Panc1 (cell line): ENCODE data around the gene RBFOX1. TPM values are rescaled to one million over a fixed set of nuclear protein-coding genes. Genes with fewer than 3 reads are reported as not detected.

ENCODE experiments used
- ATAC-seq: fragments of 200-7000 bp; cut with Tn5 transposase; 2 replicates; pipeline ENCODE4 v1.9.1; 2020; ENCODE audit warnings: mild to moderate bottlenecking, moderate library complexity
- BruUV-seq: library from RNA; stranded (reverse); fragments of 400-500 nt; replicated peaks from 2 replicates; lab custom pipeline; 2021; lab: Mats Ljungman, UMichigan
- CTCF ChIA-PET: fragments of 300-600 bp; sonication (Branson Sonifier 250); formaldehyde crosslinking; loops from one replicate; lab custom pipeline; 2022; ENCODE audit warnings: antibody characterized with exemption; lab: Charles Lee
- POLR2A ChIA-PET: fragments of 300-600 bp; sonication (Branson Sonifier 250); formaldehyde crosslinking; loops from one replicate; lab custom pipeline; 2022; ENCODE audit warnings: antibody characterized with exemption; lab: Charles Lee
- DNase-seq: peaks from one replicate; pipeline ENCODE4 v3.0.0-alpha.2; 2010; ENCODE audit warnings: low read depth, low spot score
- H3K27ac ChIP-seq: 2 replicates; pipeline ENCODE4 v1.5.1; 2011; ENCODE audit warnings: mild to moderate bottlenecking, low read length, inconsistent platforms
- H3K27me3 ChIP-seq: fragments of 200-500 bp; sonication (Bioruptor generic); 2 replicates; pipeline ENCODE4 v1.6.0; 2014; ENCODE audit warnings: low read length, inconsistent platforms; ENCODE audit not compliant: control insufficient read depth, insufficient read depth
- H3K36me3 ChIP-seq: fragments of 200-500 bp; sonication (Bioruptor generic); 2 replicates; pipeline ENCODE4 v1.5.1; 2014; ENCODE audit warnings: inconsistent platforms, mild to moderate bottlenecking, low read length, moderate library complexity; ENCODE audit not compliant: control insufficient read depth, insufficient read depth
- H3K4me1 ChIP-seq: 2 replicates; pipeline ENCODE4 v1.5.1; 2011; ENCODE audit warnings: inconsistent platforms, mild to moderate bottlenecking, low read length, moderate library complexity; ENCODE audit not compliant: control insufficient read depth, insufficient read depth
- H3K4me3 ChIP-seq, 2 experiments: 2 replicates each; pipeline ENCODE4 v1.5.1; 2011 to 2012; ENCODE audit warnings: low read depth in 2 of 2, low read length in 2 of 2, mild to moderate bottlenecking in 2 of 2, inconsistent platforms in 1 of 2, moderate library complexity in 1 of 2
- H3K9me3 ChIP-seq: fragments of 200-500 bp; sonication (Bioruptor generic); 2 replicates; pipeline ENCODE4 v1.5.1; 2014; ENCODE audit warnings: low read depth, mild to moderate bottlenecking, inconsistent platforms, low read length, moderate library complexity; ENCODE audit not compliant: control insufficient read depth, insufficient read depth
- POLR2AphosphoS5 ChIP-seq: IDR thresholded peaks from 2 replicates; pipeline ENCODE4 v1.6.1; 2012; ENCODE audit warnings: mild to moderate bottlenecking, low read depth, low read length, moderate library complexity
- SIN3A ChIP-seq: IDR thresholded peaks from 2 replicates; pipeline ENCODE4 v1.6.1; 2012; ENCODE audit warnings: low read depth, mild to moderate bottlenecking, low read length, moderate library complexity, borderline replicate concordance; ENCODE audit not compliant: insufficient read depth
- TCF7L2 ChIP-seq: IDR thresholded peaks from 2 replicates; pipeline ENCODE4 v1.6.1; 2011; ENCODE audit warnings: mild to moderate bottlenecking, low read depth, low read length, inconsistent platforms
- in situ Hi-C: cut with HindIII; loops from 2 replicates; pipeline ENCODE4 v1.10.0; 2016; ENCODE audit warnings: low sequenced_read_pairs, low pct_unique_long_range_greater_than_20kb
- intact Hi-C: fragments of 100-400 bp; cut with micrococcal nuclease; formaldehyde crosslinking; loops from one replicate; pipeline ENCODE4 v1.10.0; 2022; ENCODE audit not compliant: unreplicated experiment
- total RNA-seq: library from RNA; stranded (reverse); gene quantifications from one replicate; pipeline ENCODE4 v1.2.1, GENCODE V29; 2021; ENCODE audit not compliant: unreplicated experiment
- TF ChIP-seq, protein P1 (sequence below), 2 experiments: IDR thresholded peaks; 2 replicates each; pipeline ENCODE4 v1.6.1; 2011 to 2012; ENCODE audit warnings: low read depth in 2 of 2, control low read depth in 1 of 2, low read length in 1 of 2, mild to moderate bottlenecking in 1 of 2, moderate library complexity in 1 of 2; ENCODE audit not compliant: insufficient read depth in 1 of 2
- TF ChIP-seq, protein P2 (sequence below): fragments of 450-650 bp; IDR thresholded peaks from 2 replicates; pipeline ENCODE4 v1.5.1; 2017; ENCODE audit warnings: mild to moderate bottlenecking

The RBFOX1 gene
- total RNA-seq, 1 experiment from 2014 or later, result not detected

DNA sequence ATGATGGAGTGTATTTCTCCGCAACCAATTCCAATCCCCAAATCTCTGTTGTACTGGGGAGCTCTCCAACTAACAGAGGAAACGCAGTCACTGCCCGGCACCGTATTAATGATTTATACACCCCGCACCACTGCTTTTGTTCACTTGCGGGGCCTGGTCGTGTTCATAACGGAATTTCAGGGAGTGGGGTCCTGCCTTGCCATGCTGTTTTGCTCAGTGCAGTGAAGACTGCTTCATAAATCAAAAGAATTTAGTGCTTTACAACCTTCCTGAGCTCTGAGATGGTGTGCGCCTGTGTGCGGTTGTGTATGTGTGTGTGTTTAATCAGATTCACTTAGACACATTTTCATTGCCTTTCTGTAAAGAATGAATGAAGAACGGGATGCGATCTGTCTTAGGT lies 18.5 kb upstream of the RBFOX1 start:
- in situ Hi-C loops, result no loop called here
- TF ChIP-seq SIN3A, result no peak
- TF ChIP-seq TCF7L2, result no peak
- TF ChIP-seq, protein P1, sequence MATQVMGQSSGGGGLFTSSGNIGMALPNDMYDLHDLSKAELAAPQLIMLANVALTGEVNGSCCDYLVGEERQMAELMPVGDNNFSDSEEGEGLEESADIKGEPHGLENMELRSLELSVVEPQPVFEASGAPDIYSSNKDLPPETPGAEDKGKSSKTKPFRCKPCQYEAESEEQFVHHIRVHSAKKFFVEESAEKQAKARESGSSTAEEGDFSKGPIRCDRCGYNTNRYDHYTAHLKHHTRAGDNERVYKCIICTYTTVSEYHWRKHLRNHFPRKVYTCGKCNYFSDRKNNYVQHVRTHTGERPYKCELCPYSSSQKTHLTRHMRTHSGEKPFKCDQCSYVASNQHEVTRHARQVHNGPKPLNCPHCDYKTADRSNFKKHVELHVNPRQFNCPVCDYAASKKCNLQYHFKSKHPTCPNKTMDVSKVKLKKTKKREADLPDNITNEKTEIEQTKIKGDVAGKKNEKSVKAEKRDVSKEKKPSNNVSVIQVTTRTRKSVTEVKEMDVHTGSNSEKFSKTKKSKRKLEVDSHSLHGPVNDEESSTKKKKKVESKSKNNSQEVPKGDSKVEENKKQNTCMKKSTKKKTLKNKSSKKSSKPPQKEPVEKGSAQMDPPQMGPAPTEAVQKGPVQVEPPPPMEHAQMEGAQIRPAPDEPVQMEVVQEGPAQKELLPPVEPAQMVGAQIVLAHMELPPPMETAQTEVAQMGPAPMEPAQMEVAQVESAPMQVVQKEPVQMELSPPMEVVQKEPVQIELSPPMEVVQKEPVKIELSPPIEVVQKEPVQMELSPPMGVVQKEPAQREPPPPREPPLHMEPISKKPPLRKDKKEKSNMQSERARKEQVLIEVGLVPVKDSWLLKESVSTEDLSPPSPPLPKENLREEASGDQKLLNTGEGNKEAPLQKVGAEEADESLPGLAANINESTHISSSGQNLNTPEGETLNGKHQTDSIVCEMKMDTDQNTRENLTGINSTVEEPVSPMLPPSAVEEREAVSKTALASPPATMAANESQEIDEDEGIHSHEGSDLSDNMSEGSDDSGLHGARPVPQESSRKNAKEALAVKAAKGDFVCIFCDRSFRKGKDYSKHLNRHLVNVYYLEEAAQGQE (IDR thresholded peaks at IDR 0.05; ENCODE audit: insufficient read depth in 1 of 2, low read depth in 2 of 2, low read length in 1 of 2), result no peak
- TF ChIP-seq, protein P2, sequence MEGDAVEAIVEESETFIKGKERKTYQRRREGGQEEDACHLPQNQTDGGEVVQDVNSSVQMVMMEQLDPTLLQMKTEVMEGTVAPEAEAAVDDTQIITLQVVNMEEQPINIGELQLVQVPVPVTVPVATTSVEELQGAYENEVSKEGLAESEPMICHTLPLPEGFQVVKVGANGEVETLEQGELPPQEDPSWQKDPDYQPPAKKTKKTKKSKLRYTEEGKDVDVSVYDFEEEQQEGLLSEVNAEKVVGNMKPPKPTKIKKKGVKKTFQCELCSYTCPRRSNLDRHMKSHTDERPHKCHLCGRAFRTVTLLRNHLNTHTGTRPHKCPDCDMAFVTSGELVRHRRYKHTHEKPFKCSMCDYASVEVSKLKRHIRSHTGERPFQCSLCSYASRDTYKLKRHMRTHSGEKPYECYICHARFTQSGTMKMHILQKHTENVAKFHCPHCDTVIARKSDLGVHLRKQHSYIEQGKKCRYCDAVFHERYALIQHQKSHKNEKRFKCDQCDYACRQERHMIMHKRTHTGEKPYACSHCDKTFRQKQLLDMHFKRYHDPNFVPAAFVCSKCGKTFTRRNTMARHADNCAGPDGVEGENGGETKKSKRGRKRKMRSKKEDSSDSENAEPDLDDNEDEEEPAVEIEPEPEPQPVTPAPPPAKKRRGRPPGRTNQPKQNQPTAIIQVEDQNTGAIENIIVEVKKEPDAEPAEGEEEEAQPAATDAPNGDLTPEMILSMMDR, result no peak
- TF ChIP-seq POLR2AphosphoS5, result no peak
- intact Hi-C loops, result no loop called here
- DNase-seq (no peak), ATAC-seq (no peak)
- Histone ChIP-seq H3K9me3 (no peaks in the 10 kb centered on the region), H3K27me3 (no peaks in the 10 kb centered on the region), H3K36me3 (no peaks in the 10 kb centered on the region), H3K4me3 (no peak overlapping the region), H3K27ac (no peak overlapping the region), H3K4me1 (no peaks in the 10 kb centered on the region)
- CTCF ChIA-PET, result no interaction called here
- no TSS peak for BruUV-seq
- POLR2A ChIA-PET, result no interaction called here

DNA sequence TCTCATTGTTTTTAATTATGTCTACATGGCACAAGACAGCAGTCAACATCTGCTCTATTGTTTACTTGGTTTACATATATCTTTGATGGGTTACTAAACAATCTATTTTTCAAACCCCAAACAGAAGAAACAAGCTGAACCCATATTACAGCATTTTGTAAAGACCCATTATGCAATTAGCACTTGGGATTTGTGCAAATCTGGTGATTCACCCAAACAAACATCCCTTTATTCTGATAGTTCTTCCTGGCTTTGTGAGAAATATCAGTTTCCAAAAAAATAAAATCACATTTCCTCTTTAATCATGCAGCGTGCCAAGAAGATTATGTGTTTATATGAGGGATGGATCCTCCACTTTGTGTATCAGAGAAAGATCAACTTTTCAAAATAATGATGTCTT lies 16.8 kb upstream of the RBFOX1 start:
- intact Hi-C loops, result no loop called here
- ChIA-PET CTCF (no interaction called here), POLR2A (no interaction called here)
- TF ChIP-seq, protein P2, result no peak
- no peak for TF ChIP-seq SIN3A
- TF ChIP-seq, protein P1 (IDR thresholded peaks at IDR 0.05; ENCODE audit: insufficient read depth in 1 of 2, low read depth in 2 of 2, low read length in 1 of 2), result no peak
- no peak for TF ChIP-seq TCF7L2
- no peak for TF ChIP-seq POLR2AphosphoS5
- ATAC-seq (no peak), DNase-seq (no peak)
- Histone ChIP-seq H3K4me3 (no peak overlapping the region), H3K27ac (no peak overlapping the region), H3K4me1 (no peaks in the 10 kb centered on the region), H3K27me3 (no peaks in the 10 kb centered on the region), H3K36me3 (no peaks in the 10 kb centered on the region), H3K9me3 (no peaks in the 10 kb centered on the region)
- in situ Hi-C loops, result no loop called here
- no TSS peak for BruUV-seq
